OCI-LY1 (cell line): ENCODE measurements around the gene ZNF654.

ENCODE experiments used
- H2AFZ ChIP-seq: fragments of 200-600 bp; sonication (generic), shearing (Covaris generic); 2 replicates; pipeline ENCODE4 v1.6.0; 2014; ENCODE audit warnings: antibody characterized with exemption, mild to moderate bottlenecking, low read length
- H3F3A ChIP-seq: fragments of 200-600 bp; sonication (generic), shearing (Covaris generic); 2 replicates; pipeline ENCODE4 v1.6.0; 2014; ENCODE audit warnings: mild to moderate bottlenecking, antibody characterized with exemption, low read length, moderate library complexity; ENCODE audit not compliant: insufficient read depth
- H3K27ac ChIP-seq: fragments of 200-600 bp; sonication (generic); 2 replicates; pipeline ENCODE4 v1.5.1; 2014; ENCODE audit warnings: low read length, mixed run types, mild to moderate bottlenecking, low read depth; ENCODE audit not compliant: poor library complexity, severe bottlenecking
- H3K27me3 ChIP-seq: fragments of 200-600 bp; sonication (generic); 2 replicates; pipeline ENCODE4 v1.6.0; 2014; ENCODE audit warnings: antibody characterized with exemption, mild to moderate bottlenecking, low read length, moderate library complexity; ENCODE audit not compliant: insufficient read depth
- H3K36me3 ChIP-seq: fragments of 200-600 bp; sonication (generic); 2 replicates; pipeline ENCODE4 v1.6.1; 2014; ENCODE audit warnings: mild to moderate bottlenecking, antibody characterized with exemption, low read length, moderate library complexity, mixed read lengths; ENCODE audit not compliant: insufficient read depth
- H3K4me1 ChIP-seq: fragments of 200-600 bp; sonication (generic); 2 replicates; pipeline ENCODE4 v1.5.1; 2014; ENCODE audit warnings: mild to moderate bottlenecking, low read length, moderate library complexity; ENCODE audit not compliant: insufficient read depth, severe bottlenecking
- H3K4me2 ChIP-seq: fragments of 200-600 bp; sonication (generic), shearing (Covaris generic); 2 replicates; pipeline ENCODE4 v1.6.1; 2014; ENCODE audit warnings: low read length
- H3K4me3 ChIP-seq: fragments of 200-600 bp; sonication (generic); 2 replicates; pipeline ENCODE4 v1.5.1; 2014; ENCODE audit warnings: low read length, low read depth, mild to moderate bottlenecking, mixed read lengths; ENCODE audit not compliant: poor library complexity, severe bottlenecking
- H3K79me2 ChIP-seq: fragments of 200-600 bp; shearing (Covaris generic); 2 replicates; pipeline ENCODE4 v1.6.1; 2016; ENCODE audit warnings: mixed run types, low read length, mixed read lengths; ENCODE audit not compliant: insufficient read depth
- H3K9ac ChIP-seq: fragments of 200-600 bp; sonication (generic), shearing (Covaris generic); 2 replicates; pipeline ENCODE4 v1.6.1; 2014; ENCODE audit warnings: mild to moderate bottlenecking, low read length, mixed read lengths
- H3K9me2 ChIP-seq: fragments of 200-600 bp; sonication (generic), shearing (Covaris generic); 2 replicates; pipeline ENCODE4 v1.6.1; 2014; ENCODE audit warnings: low read depth, mild to moderate bottlenecking, low read length, mixed read lengths
- H3K9me3 ChIP-seq: fragments of 200-600 bp; shearing (Covaris generic); 2 replicates; pipeline ENCODE4 v1.6.1; 2014; ENCODE audit warnings: low read length, mixed read lengths
- H4K20me1 ChIP-seq: fragments of 200-600 bp; sonication (generic), shearing (Covaris generic); 2 replicates; pipeline ENCODE4 v1.6.0; 2016; ENCODE audit warnings: mild to moderate bottlenecking, low read length; ENCODE audit not compliant: insufficient read depth
- CTCF ChIP-seq: fragments of 200-600 bp; sonication (generic), shearing (Covaris generic); IDR thresholded peaks from 2 replicates; pipeline ENCODE4 v1.5.1; 2017; ENCODE audit warnings: mild to moderate bottlenecking, antibody characterized with exemption, low read length, moderate library complexity, mixed read lengths
- EZH2 ChIP-seq: fragments of 200-600 bp; sonication (generic), shearing (Covaris generic); IDR thresholded peaks from 2 replicates; pipeline ENCODE4 v1.8.0; 2017; ENCODE audit warnings: borderline replicate concordance, mixed run types, mild to moderate bottlenecking, antibody characterized with exemption, low read length, moderate library complexity, mixed read lengths

Gene ZNF654

DNA sequence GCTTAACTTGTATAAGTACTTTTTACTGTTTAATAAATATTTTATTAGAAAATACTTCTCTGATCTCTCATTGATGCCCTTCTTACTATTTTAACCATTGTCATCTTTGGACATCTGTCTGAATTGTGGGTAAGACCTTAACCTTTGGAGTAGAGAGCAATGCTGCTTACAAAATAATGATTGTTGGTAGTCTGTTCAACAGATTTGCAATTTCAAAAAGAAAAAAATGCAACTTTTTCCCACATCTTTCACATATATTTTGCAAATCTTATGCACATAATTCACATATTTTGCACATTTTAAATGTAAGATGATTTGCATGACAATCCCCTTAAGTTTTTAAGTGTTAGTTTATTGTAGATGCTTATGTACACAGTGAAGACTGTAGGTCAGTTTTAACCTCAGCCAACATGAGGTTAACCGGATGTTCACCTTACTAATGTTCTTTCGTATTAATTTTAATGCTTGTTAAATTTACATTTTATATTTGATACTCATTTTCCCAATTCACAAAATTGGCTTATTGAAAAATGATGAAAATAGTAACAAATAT, 107.4 kb downstream of the ZNF654 start:
- H3K9me3 ChIP-seq, result no peaks in the 10 kb centered on the region
- H3K79me2 ChIP-seq, result no peaks in the 10 kb centered on the region
- H2AFZ ChIP-seq, result no peak overlapping the region
- H3K36me3 ChIP-seq, result peaks cover 10% of the 10 kb centered on the region; the same call in 1 of the 2 replicates
- no peaks in the 10 kb centered on the region for H3K27me3 ChIP-seq
- H3F3A ChIP-seq, result 0 out of 2 replicates have a peak, but pooled peaks cover 3% of the 10 kb centered on the region
- H3K9ac ChIP-seq, result no peak overlapping the region
- no peak overlapping the region for H3K4me3 ChIP-seq
- H3K4me1 ChIP-seq, result no peaks in the 10 kb centered on the region
- H4K20me1 ChIP-seq, result no peaks in the 10 kb centered on the region
- no peaks in the 10 kb centered on the region for H3K9me2 ChIP-seq
- TF ChIP-seq CTCF (no peak), EZH2 (no peak)
- H3K27ac ChIP-seq, result no peak overlapping the region
- no peak overlapping the region for H3K4me2 ChIP-seq

DNA sequence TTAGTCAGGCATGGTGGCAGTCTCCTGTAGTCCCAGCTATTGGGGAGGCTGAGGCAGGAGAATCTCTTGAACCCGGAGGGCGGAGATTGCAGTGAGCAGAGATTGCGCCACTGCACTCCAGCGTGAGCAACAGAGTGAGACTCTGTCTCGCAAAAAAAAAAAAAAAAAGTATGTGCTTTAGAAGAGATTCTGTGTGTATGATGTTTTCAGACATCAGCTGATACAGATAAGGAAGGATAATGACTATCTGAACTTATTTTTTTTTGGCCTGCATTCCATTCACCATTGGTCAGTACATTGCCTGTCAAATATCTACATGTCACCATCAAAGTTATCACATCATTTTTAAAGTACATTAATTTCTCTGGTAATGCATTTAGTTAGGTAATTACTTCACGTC, 108.1 kb downstream of the ZNF654 start:
- Histone ChIP-seq H3K79me2 (no peaks in the 10 kb centered on the region), H3K27me3 (no peaks in the 10 kb centered on the region), H3K9me2 (no peaks in the 10 kb centered on the region), H3K4me1 (no peaks in the 10 kb centered on the region), H3K9ac (no peak overlapping the region), H2AFZ (no peak overlapping the region), H3K27ac (no peak overlapping the region), H3K36me3 (peaks cover 9% of the 10 kb centered on the region; the same call in 1 of the 2 replicates), H3K4me3 (no peak overlapping the region), H3K4me2 (no peak overlapping the region), H3K9me3 (no peaks in the 10 kb centered on the region), H3F3A (0 out of 2 replicates have a peak, but pooled peaks cover 3% of the 10 kb centered on the region), H4K20me1 (no peaks in the 10 kb centered on the region)
- TF ChIP-seq EZH2, result no peak
- TF ChIP-seq CTCF, result no peak

- H3K27ac ChIP-seq, result no peak overlapping the region
- H3K4me3 ChIP-seq, result no peak overlapping the region
- no peaks in the 10 kb centered on the region for H3K9me3 ChIP-seq
- no peaks in the 10 kb centered on the region for H3K9me2 ChIP-seq
- no peak overlapping the region for H3K9ac ChIP-seq
- no peak overlapping the region for H3K4me2 ChIP-seq
- no peaks in the 10 kb centered on the region for H3K4me1 ChIP-seq
- no peaks in the 10 kb centered on the region for H3K27me3 ChIP-seq
- 0 out of 2 replicates have a peak, but pooled peaks cover 3% of the 10 kb centered on the region for H3F3A ChIP-seq
- H3K36me3 ChIP-seq, result peaks cover 6% of the 10 kb centered on the region; the same call in 1 of the 2 replicates
- no peak overlapping the region for H2AFZ ChIP-seq
- no peak for TF ChIP-seq EZH2
- no peaks in the 10 kb centered on the region for H3K79me2 ChIP-seq
- H4K20me1 ChIP-seq, result no peaks in the 10 kb centered on the region
Observed at GRCh38 chr3:88167704-88168103, 108.6 kb downstream of the ZNF654 start.

GRCh38 chr3:88168171-88168570, 109.1 kb downstream of the ZNF654 start:
- Histone ChIP-seq H2AFZ (no peak overlapping the region), H3F3A (0 out of 2 replicates have a peak, but pooled peaks cover 3% of the 10 kb centered on the region), H3K4me1 (no peaks in the 10 kb centered on the region), H3K27ac (no peak overlapping the region), H3K79me2 (no peaks in the 10 kb centered on the region), H3K9ac (no peak overlapping the region), H4K20me1 (no peaks in the 10 kb centered on the region), H3K36me3 (peaks cover 6% of the 10 kb centered on the region; the same call in 1 of the 2 replicates), H3K27me3 (no peaks in the 10 kb centered on the region), H3K9me3 (no peaks in the 10 kb centered on the region), H3K4me3 (no peak overlapping the region), H3K4me2 (no peak overlapping the region), H3K9me2 (no peaks in the 10 kb centered on the region)
- TF ChIP-seq EZH2 (no peak), CTCF (no peak)
